ENCODE data around the gene AGFG2. TPM values are rescaled to one million over a fixed set of nuclear protein-coding genes. Genes with fewer than 3 reads are reported as not detected.
"Not testable (repeated sequence)": the region's sequence is repeated elsewhere in the genome, so short reads cannot be mapped to it uniquely, and the experiment has no call there.

The AGFG2 gene
- total RNA-seq, 4 donors from 2014 or later, result 47.1 to 62.7 (median 58.6) TPM

- intact Hi-C loops (cut with DNase I; ENCODE audit: low total_unique reads), result no loop called here
- no peak overlapping the region for H3K4me3 ChIP-seq (ENCODE audit: low read depth, poor library complexity, severe bottlenecking)
- DNase-seq (ENCODE audit: low spot score in 2 of 2), result no peak
- TF ChIP-seq CTCF (IDR thresholded peaks at IDR 0.05), result no peak
- TF ChIP-seq POLR2A (IDR thresholded peaks at IDR 0.05), result no peak
- WGBS, 2 donors, result 78 to 91% methylated on average over 2 of the region's 2 CpGs
These were observed 21.7 kb upstream of the AGFG2 start for GRCh38 chr7:100517305-100517704.

- no peak for DNase-seq (ENCODE audit: low spot score in 2 of 2)
- TF ChIP-seq CTCF (IDR thresholded peaks at IDR 0.05) (no peak), POLR2A (IDR thresholded peaks at IDR 0.05) (no peak)
- WGBS, 2 donors, result 88 to 92% methylated on average over 6 of the region's 6 CpGs
- H3K4me3 ChIP-seq (ENCODE audit: low read depth, poor library complexity, severe bottlenecking), result no peak overlapping the region
- intact Hi-C loops (cut with DNase I; ENCODE audit: low total_unique reads), result no loop called here
These were observed 19.4 kb upstream of the AGFG2 start for GRCh38 chr7:100519580-100519979.

GRCh38 chr7:100520138-100520537 is 18.9 kb upstream of the AGFG2 start:
- WGBS, 2 donors, result 28 to 40% methylated on average over 1 of the region's 1 CpG
- H3K4me3 ChIP-seq (ENCODE audit: low read depth, poor library complexity, severe bottlenecking), result no peak overlapping the region
- DNase-seq (ENCODE audit: low spot score in 2 of 2), result no peak
- TF ChIP-seq POLR2A (IDR thresholded peaks at IDR 0.05), result no peak
- TF ChIP-seq CTCF (IDR thresholded peaks at IDR 0.05), result no peak
- intact Hi-C loops (cut with DNase I; ENCODE audit: low total_unique reads), result no loop called here

GRCh38 chr7:100521076-100521475 is 17.9 kb upstream of the AGFG2 start:
- H3K4me3 ChIP-seq (ENCODE audit: low read depth, poor library complexity, severe bottlenecking), result no peak overlapping the region
- DNase-seq (ENCODE audit: low spot score in 2 of 2), result no peak
- intact Hi-C loops (cut with DNase I; ENCODE audit: low total_unique reads), result no loop called here
- 93 to 94% methylated on average over 2 of the region's 2 CpGs for WGBS, 2 donors
- no peak for TF ChIP-seq POLR2A (IDR thresholded peaks at IDR 0.05)
- no peak for TF ChIP-seq CTCF (IDR thresholded peaks at IDR 0.05)

- intact Hi-C loops (cut with DNase I; ENCODE audit: low total_unique reads); H3K4me3 ChIP-seq (ENCODE audit: low read depth, poor library complexity, severe bottlenecking); DNase-seq (ENCODE audit: low spot score in 2 of 2): not testable (repeated sequence)
- 53 to 78% methylated on average over 2 to 3 of the region's 3 CpGs for WGBS, 2 donors
These were observed 17.0 kb upstream of the AGFG2 start for GRCh38 chr7:100521909-100522593.

GRCh38 chr7:100523192-100523591 is 15.8 kb upstream of the AGFG2 start:
- intact Hi-C loops (cut with DNase I; ENCODE audit: low total_unique reads); DNase-seq (ENCODE audit: low spot score in 2 of 2); H3K4me3 ChIP-seq (ENCODE audit: low read depth, poor library complexity, severe bottlenecking): not testable (repeated sequence)
- no CpG with 5 or more reads among the region's 34 CpGs for WGBS, 2 donors

GRCh38 chr7:100528108-100528866 is 10.7 kb upstream of the AGFG2 start:
- intact Hi-C loops (cut with DNase I; ENCODE audit: low total_unique reads); DNase-seq (ENCODE audit: low spot score in 2 of 2); H3K4me3 ChIP-seq (ENCODE audit: low read depth, poor library complexity, severe bottlenecking): not testable (repeated sequence)
- WGBS, 2 donors, result 81 to 82% methylated on average over 12 of the region's 12 CpGs

All from lower leg skin (tissue), 4 donors.